ENCODE data around the gene KDM6B. TPM values are rescaled to one million over a fixed set of nuclear protein-coding genes. Genes with fewer than 3 reads are reported as not detected.

The KDM6B gene
- total and polyA plus RNA-seq, 4 donors = 2.5 to 11.5 (median 3.3) TPM

DNA sequence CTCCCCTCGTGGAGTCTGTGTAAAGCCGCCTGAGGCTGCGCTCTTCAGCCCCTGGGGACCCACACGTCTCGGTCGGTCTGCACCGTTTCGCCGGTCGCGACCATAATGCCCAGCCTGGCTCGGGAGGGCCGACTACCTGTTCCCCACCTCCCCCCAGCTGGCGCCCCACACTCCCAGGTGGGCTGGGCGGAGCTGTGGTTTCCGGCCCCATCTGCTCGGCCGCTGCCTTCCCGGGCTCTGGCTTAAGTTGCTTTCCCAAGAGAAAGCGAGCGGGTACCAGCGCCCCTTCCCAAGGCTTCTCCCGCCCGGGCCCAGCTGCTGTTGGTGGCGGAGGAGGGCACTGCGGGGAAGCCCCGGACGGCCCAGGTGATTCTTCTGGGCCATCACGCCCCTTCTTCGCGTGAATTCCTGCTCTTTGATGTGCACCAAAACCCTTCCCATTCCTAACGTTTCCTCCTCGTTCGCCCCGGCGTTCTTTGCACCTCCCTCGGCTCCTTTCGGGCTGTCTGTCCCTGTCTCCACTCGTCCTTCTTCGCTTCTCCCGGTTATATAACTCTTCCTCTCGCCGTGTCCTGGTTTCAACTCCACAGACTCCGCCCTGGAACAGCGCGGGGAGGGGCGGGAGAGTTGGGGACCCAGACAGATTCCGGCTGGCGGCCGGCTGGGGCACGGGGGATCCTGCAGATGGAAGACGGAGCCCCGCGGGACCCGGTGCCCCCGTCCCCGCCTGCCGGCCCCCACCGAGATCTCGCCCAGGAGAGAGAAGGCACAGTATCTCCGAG is 2.0 kb downstream of the KDM6B start:
- DNase-seq (ENCODE audit: low spot score) = peak; percentile 67
- Histone ChIP-seq H3K27me3 (ENCODE audit: control insufficient read depth in 4 of 4, insufficient read depth in 4 of 4, low read length in 3 of 4) (no peaks in the 10 kb centered on the region), H3K36me3 (ENCODE audit: control insufficient read depth in 4 of 4, insufficient read depth in 3 of 4, low read depth in 1 of 4, low read length in 3 of 4) (no peaks in the 10 kb centered on the region), H3K27ac (ENCODE audit: low read depth in 1 of 2, low read length in 2 of 2) (peak overlapping the region; percentile 98 to 99), H3K9me3 (ENCODE audit: control insufficient read depth in 4 of 4, low read length in 3 of 4) (no peaks in the 10 kb centered on the region), H3K9ac (ENCODE audit: low read depth in 1 of 2, low read length in 2 of 2) (peak overlapping the region; percentile 64 to 81), H3K4me1 (ENCODE audit: control insufficient read depth in 4 of 4, insufficient read depth in 4 of 4, low read length in 3 of 4) (peaks cover 7 to 64% (median 44%) of the 10 kb centered on the region in 4 donors), H3K4me3 (ENCODE audit: low read depth in 1 of 3, low read length in 3 of 3) (peak overlapping the region; percentile 59 to 74 (median 72))
- TF ChIP-seq TAF1 (conservative IDR thresholded peaks at IDR 0.05) = peak; percentile 42
- peak; percentile 56 to 79 for TF ChIP-seq RXRA (IDR thresholded peaks at IDR 0.05)
- TF ChIP-seq, protein P1, sequence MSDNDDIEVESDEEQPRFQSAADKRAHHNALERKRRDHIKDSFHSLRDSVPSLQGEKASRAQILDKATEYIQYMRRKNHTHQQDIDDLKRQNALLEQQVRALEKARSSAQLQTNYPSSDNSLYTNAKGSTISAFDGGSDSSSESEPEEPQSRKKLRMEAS (IDR thresholded peaks at IDR 0.05) = no peak
- WGBS = under 1% methylated on average over 61 of the region's 61 CpGs

DNA sequence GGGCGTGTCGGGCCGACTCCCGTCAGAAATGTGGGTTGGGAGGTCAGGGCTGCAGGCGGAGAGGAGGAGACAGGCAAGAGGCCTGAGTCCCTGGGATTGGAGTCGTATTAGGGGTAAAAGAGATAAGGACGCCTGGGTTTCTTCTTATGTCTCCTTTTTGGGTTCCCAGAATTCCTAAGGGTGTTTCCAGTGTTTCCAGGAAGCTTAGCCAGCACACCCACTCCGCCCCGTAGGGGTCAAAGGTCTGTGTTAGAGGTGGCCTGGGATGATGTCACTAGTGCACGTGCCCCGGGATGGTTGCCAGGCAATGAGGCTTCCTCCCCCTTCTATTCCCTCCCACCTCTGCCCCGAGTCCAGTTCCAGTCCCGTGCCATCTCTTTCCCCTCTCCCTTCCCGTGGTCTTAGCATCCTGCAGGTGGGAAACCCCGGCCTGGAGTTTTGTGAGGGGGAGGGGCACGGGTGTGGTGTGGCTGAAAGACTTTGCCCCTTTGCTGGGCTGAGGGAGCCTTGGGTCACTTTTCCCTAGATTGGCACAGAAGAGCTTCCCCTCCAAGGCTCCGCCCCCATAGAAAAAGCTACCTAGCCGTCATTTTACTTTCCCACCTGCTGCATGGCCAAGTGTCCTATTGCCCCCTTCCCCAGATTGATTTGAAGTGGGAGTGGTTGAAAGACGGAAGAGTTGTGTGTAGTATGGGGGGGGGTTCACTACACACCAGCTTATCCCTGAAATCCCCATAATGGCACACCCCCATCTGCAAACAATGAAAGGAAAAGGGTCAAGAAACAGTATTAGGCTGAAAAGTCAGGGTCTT is 2.8 kb downstream of the KDM6B start:
- Histone ChIP-seq H3K27ac (ENCODE audit: low read depth in 1 of 2, low read length in 2 of 2) (peak overlapping the region; percentile 98 to 99), H3K9me3 (ENCODE audit: control insufficient read depth in 4 of 4, low read length in 3 of 4) (no peaks in the 10 kb centered on the region), H3K4me3 (ENCODE audit: low read depth in 1 of 3, low read length in 3 of 3) (peak overlapping the region; percentile 56 to 59 (median 59)), H3K27me3 (ENCODE audit: control insufficient read depth in 4 of 4, insufficient read depth in 4 of 4, low read length in 3 of 4) (no peaks in the 10 kb centered on the region), H3K36me3 (ENCODE audit: control insufficient read depth in 4 of 4, insufficient read depth in 3 of 4, low read depth in 1 of 4, low read length in 3 of 4) (no peaks in the 10 kb centered on the region), H3K4me1 (ENCODE audit: control insufficient read depth in 4 of 4, insufficient read depth in 4 of 4, low read length in 3 of 4) (peaks cover 7 to 70% (median 49%) of the 10 kb centered on the region in 4 donors), H3K9ac (ENCODE audit: low read depth in 1 of 2, low read length in 2 of 2) (peak overlapping the region; percentile 64 to 71)
- peak; percentile 86 for DNase-seq (ENCODE audit: low spot score)
- TF ChIP-seq, protein P2, sequence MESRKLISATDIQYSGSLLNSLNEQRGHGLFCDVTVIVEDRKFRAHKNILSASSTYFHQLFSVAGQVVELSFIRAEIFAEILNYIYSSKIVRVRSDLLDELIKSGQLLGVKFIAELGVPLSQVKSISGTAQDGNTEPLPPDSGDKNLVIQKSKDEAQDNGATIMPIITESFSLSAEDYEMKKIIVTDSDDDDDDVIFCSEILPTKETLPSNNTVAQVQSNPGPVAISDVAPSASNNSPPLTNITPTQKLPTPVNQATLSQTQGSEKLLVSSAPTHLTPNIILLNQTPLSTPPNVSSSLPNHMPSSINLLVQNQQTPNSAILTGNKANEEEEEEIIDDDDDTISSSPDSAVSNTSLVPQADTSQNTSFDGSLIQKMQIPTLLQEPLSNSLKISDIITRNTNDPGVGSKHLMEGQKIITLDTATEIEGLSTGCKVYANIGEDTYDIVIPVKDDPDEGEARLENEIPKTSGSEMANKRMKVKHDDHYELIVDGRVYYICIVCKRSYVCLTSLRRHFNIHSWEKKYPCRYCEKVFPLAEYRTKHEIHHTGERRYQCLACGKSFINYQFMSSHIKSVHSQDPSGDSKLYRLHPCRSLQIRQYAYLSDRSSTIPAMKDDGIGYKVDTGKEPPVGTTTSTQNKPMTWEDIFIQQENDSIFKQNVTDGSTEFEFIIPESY (IDR thresholded peaks at IDR 0.05) = peak; percentile 95
- TF ChIP-seq HNF4A (conservative IDR thresholded peaks at IDR 0.05) = peak; percentile 96 to 97
- TF ChIP-seq, protein P3, sequence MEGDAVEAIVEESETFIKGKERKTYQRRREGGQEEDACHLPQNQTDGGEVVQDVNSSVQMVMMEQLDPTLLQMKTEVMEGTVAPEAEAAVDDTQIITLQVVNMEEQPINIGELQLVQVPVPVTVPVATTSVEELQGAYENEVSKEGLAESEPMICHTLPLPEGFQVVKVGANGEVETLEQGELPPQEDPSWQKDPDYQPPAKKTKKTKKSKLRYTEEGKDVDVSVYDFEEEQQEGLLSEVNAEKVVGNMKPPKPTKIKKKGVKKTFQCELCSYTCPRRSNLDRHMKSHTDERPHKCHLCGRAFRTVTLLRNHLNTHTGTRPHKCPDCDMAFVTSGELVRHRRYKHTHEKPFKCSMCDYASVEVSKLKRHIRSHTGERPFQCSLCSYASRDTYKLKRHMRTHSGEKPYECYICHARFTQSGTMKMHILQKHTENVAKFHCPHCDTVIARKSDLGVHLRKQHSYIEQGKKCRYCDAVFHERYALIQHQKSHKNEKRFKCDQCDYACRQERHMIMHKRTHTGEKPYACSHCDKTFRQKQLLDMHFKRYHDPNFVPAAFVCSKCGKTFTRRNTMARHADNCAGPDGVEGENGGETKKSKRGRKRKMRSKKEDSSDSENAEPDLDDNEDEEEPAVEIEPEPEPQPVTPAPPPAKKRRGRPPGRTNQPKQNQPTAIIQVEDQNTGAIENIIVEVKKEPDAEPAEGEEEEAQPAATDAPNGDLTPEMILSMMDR (IDR thresholded peaks at IDR 0.05; ENCODE audit: low read depth, low read length, missing input control) = no peak
- peak; percentile 41 to 56 for TF ChIP-seq RAD21 (IDR thresholded peaks at IDR 0.05)
- peak; percentile 26 to 80 for TF ChIP-seq GABPA (IDR thresholded peaks at IDR 0.05 in 1 of 2, conservative IDR thresholded peaks at IDR 0.05 in 1 of 2)
- peak; percentile 29 for TF ChIP-seq TAF1 (conservative IDR thresholded peaks at IDR 0.05)
- peak; percentile 85 to 98 for TF ChIP-seq EGR1 (IDR thresholded peaks at IDR 0.05; ENCODE audit: low read depth in 2 of 2)
- peak; percentile 98 for TF ChIP-seq SP1 (IDR thresholded peaks at IDR 0.05)
- TF ChIP-seq, protein P4, sequence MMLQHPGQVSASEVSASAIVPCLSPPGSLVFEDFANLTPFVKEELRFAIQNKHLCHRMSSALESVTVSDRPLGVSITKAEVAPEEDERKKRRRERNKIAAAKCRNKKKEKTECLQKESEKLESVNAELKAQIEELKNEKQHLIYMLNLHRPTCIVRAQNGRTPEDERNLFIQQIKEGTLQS (IDR thresholded peaks at IDR 0.05) = peak; percentile 94
- TF ChIP-seq YY1 (IDR thresholded peaks at IDR 0.05) = peak; percentile 83
- TF ChIP-seq, protein P5, sequence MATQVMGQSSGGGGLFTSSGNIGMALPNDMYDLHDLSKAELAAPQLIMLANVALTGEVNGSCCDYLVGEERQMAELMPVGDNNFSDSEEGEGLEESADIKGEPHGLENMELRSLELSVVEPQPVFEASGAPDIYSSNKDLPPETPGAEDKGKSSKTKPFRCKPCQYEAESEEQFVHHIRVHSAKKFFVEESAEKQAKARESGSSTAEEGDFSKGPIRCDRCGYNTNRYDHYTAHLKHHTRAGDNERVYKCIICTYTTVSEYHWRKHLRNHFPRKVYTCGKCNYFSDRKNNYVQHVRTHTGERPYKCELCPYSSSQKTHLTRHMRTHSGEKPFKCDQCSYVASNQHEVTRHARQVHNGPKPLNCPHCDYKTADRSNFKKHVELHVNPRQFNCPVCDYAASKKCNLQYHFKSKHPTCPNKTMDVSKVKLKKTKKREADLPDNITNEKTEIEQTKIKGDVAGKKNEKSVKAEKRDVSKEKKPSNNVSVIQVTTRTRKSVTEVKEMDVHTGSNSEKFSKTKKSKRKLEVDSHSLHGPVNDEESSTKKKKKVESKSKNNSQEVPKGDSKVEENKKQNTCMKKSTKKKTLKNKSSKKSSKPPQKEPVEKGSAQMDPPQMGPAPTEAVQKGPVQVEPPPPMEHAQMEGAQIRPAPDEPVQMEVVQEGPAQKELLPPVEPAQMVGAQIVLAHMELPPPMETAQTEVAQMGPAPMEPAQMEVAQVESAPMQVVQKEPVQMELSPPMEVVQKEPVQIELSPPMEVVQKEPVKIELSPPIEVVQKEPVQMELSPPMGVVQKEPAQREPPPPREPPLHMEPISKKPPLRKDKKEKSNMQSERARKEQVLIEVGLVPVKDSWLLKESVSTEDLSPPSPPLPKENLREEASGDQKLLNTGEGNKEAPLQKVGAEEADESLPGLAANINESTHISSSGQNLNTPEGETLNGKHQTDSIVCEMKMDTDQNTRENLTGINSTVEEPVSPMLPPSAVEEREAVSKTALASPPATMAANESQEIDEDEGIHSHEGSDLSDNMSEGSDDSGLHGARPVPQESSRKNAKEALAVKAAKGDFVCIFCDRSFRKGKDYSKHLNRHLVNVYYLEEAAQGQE (IDR thresholded peaks at IDR 0.05) = peak; percentile 89
- TF ChIP-seq JUND (IDR thresholded peaks at IDR 0.05) = peak; percentile 98 to 99
- TF ChIP-seq HNF4G (IDR thresholded peaks at IDR 0.05) = peak; percentile 99
- peak; percentile 100 for TF ChIP-seq NR2F2 (IDR thresholded peaks at IDR 0.05)
- TF ChIP-seq, protein P1 (IDR thresholded peaks at IDR 0.05) = peak; percentile 99
- peak; percentile 38 for TF ChIP-seq FOXA2 (IDR thresholded peaks at IDR 0.05)
- TF ChIP-seq FOXA1 (IDR thresholded peaks at IDR 0.05) = peak; percentile 72
- peak; percentile 94 for TF ChIP-seq RXRA (IDR thresholded peaks at IDR 0.05)
- 2% methylated on average over 19 of the region's 19 CpGs for WGBS

Data from liver (tissue), 9 donors.